Keratinocyte (primary cell): ENCODE data around the gene IFT25. TPM values are rescaled to one million over a fixed set of nuclear protein-coding genes. Genes with fewer than 3 reads are reported as not detected.
A peak's percentile ranks its signal among the peaks of the same experiment; 100 is the strongest.

Source experiments
- DNase-seq: peaks from one replicate; pipeline ENCODE4 v3.0.0-alpha.2; 2011; ENCODE audit warnings: low read depth, missing footprints, low spot score
- FAIRE-seq: peaks from 2 replicates; lab custom pipeline; 2011; peaks lifted over from hg19 to GRCh38; lab: Jason Lieb, UNC
- H2AFZ ChIP-seq: 2 replicates; pipeline ENCODE4 v1.6.0; 2012; ENCODE audit warnings: low read length, control low read depth, inconsistent platforms; ENCODE audit not compliant: control insufficient read depth
- H3K27ac ChIP-seq: 2 replicates; pipeline ENCODE4 v1.5.1; 2011; ENCODE audit warnings: low read length; ENCODE audit not compliant: control insufficient read depth, insufficient read depth
- H3K27me3 ChIP-seq: 3 replicates; pipeline ENCODE4 v1.6.0; 2011; ENCODE audit warnings: low read length; ENCODE audit not compliant: control insufficient read depth, insufficient read depth; ENCODE audit errors: extremely low read depth
- H3K36me3 ChIP-seq, 2 experiments: 2 replicates in 1 of 2; 3 replicates in 1 of 2; pipeline ENCODE4 v1.5.1; 2011; ENCODE audit warnings: low read length in 2 of 2, mild to moderate bottlenecking in 1 of 2; ENCODE audit not compliant: control insufficient read depth in 2 of 2, insufficient read depth in 2 of 2; ENCODE audit errors: extremely low read depth in 1 of 2
- H3K4me1 ChIP-seq: 3 replicates; pipeline ENCODE4 v1.5.1; 2011; ENCODE audit warnings: low read length; ENCODE audit not compliant: control insufficient read depth, insufficient read depth; ENCODE audit errors: extremely low read depth
- H3K4me2 ChIP-seq: 3 replicates; pipeline ENCODE4 v1.6.0; 2011; ENCODE audit warnings: low read depth, low read length; ENCODE audit not compliant: control insufficient read depth, insufficient read depth; ENCODE audit errors: extremely low read depth
- H3K4me3 ChIP-seq, 3 experiments: fragments of 200-600 bp in 1 of 3; sonication (generic) in 1 of 3; 2 replicates in 2 of 3; 3 replicates in 1 of 3; pipeline ENCODE4 v1.5.1; 2011 to 2016; ENCODE audit warnings: low read length in 3 of 3, mild to moderate bottlenecking in 3 of 3, control low read depth in 2 of 3, inconsistent platforms in 1 of 3, low read depth in 1 of 3, mixed read lengths in 1 of 3, mixed run types in 1 of 3, moderate library complexity in 1 of 3; ENCODE audit not compliant: control insufficient read depth in 2 of 3, insufficient read depth in 2 of 3; ENCODE audit errors: extremely low read depth in 1 of 3
- H3K79me2 ChIP-seq: 2 replicates; pipeline ENCODE4 v1.6.0; 2012; ENCODE audit warnings: low read length; ENCODE audit not compliant: control insufficient read depth, insufficient read depth
- H3K9ac ChIP-seq: 3 replicates; pipeline ENCODE4 v1.6.0; 2011; ENCODE audit warnings: low read length; ENCODE audit not compliant: control insufficient read depth, insufficient read depth; ENCODE audit errors: extremely low read depth
- H3K9me1 ChIP-seq: 3 replicates; pipeline ENCODE4 v1.6.0; 2011; ENCODE audit warnings: low read length; ENCODE audit not compliant: control insufficient read depth, insufficient read depth; ENCODE audit errors: extremely low read depth
- H3K9me3 ChIP-seq: 2 replicates; pipeline ENCODE4 v1.5.1; 2012; ENCODE audit warnings: low read depth, low read length; ENCODE audit not compliant: control insufficient read depth
- H4K20me1 ChIP-seq: 3 replicates; pipeline ENCODE4 v1.6.0; 2011; ENCODE audit warnings: low read length; ENCODE audit not compliant: control insufficient read depth, insufficient read depth; ENCODE audit errors: extremely low read depth
- EZH2 ChIP-seq: IDR thresholded peaks from one replicate; pipeline ENCODE4 v1.6.1; 2012; ENCODE audit warnings: inconsistent platforms, mild to moderate bottlenecking, low read length, moderate library complexity
- dilution Hi-C: fragments of 300-500 bp; cut with MboI; formaldehyde crosslinking; loops from one replicate; pipeline ENCODE4 v1.7.0; 2020; ENCODE audit warnings: low sequenced_read_pairs; ENCODE audit not compliant: extremely low pct_ligation_motif_present
- polyA plus RNA-seq, 5 experiments: library from polyadenylated mRNA; depleted of rRNA in 3 of 5; stranded (reverse) in 3 of 5; stranded (forward) in 1 of 5; unstranded in 1 of 5; fragments of >200 nt; gene quantifications; 1 replicate in 1 of 5; 2 replicates in 3 of 5; 3 replicates in 1 of 5; pipeline versions ENCODE4 v1.2.1 to v1.2.3, GENCODE V29; 2011 to 2012; ENCODE audit warnings: missing spikeins in 2 of 5, low read depth in 1 of 5, low replicate concordance in 1 of 5
- TF ChIP-seq, protein P1 (sequence below), 3 experiments: IDR thresholded peaks in 1 of 3; conservative IDR thresholded peaks in 1 of 3; optimal IDR thresholded peaks in 1 of 3; 2 replicates in 2 of 3; 3 replicates in 1 of 3; pipeline versions ENCODE3 to v1.5.1; 2011; ENCODE audit warnings: low read length in 3 of 3, mild to moderate bottlenecking in 3 of 3, moderate library complexity in 2 of 3, control low read depth in 1 of 3, inconsistent platforms in 1 of 3; ENCODE audit not compliant: insufficient read depth in 2 of 3; ENCODE audit errors: extremely low read depth in 1 of 3

Gene IFT25
- polyA plus RNA-seq, 1 donor (not counting 4 experiments of a cell fraction or from before 2014, with no cell fraction given): 64.3 TPM

DNA sequence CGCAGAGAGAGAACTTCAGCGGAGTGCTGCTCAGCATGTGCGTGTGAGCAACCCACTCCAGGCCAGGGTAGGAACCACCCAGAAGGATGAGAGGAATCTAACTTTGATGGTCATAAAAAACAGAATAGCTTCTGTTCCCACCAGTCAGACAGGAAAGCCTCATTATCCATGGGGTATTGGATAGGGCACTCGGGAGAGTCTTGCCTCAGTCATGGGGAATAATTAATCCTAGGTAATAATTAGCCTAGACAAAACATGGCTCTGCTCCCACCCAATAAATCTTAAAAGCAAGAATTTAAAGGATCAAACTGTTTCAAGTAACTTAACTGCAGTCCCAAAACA, 37.2 kb upstream of the IFT25 start:
- Histone ChIP-seq H3K4me1 (peaks cover 8% of the 10 kb centered on the region), H3K27me3 (no peaks in the 10 kb centered on the region), H3K4me3 (peak overlapping the region in 1 of 3 experiments; percentile 55), H3K79me2 (no peaks in the 10 kb centered on the region), H3K9me3 (no peaks in the 10 kb centered on the region), H4K20me1 (no peaks in the 10 kb centered on the region), H3K27ac (no peak overlapping the region), H3K9me1 (no peaks in the 10 kb centered on the region), H3K9ac (peak overlapping the region; percentile 42), H3K36me3 (no peaks in the 10 kb centered on the region), H3K4me2 (peak overlapping the region; percentile 76), H2AFZ (peak overlapping the region; percentile 94)
- DNase-seq (no peak), FAIRE-seq (no peak)
- TF ChIP-seq EZH2: no peak
- TF ChIP-seq, protein P1, sequence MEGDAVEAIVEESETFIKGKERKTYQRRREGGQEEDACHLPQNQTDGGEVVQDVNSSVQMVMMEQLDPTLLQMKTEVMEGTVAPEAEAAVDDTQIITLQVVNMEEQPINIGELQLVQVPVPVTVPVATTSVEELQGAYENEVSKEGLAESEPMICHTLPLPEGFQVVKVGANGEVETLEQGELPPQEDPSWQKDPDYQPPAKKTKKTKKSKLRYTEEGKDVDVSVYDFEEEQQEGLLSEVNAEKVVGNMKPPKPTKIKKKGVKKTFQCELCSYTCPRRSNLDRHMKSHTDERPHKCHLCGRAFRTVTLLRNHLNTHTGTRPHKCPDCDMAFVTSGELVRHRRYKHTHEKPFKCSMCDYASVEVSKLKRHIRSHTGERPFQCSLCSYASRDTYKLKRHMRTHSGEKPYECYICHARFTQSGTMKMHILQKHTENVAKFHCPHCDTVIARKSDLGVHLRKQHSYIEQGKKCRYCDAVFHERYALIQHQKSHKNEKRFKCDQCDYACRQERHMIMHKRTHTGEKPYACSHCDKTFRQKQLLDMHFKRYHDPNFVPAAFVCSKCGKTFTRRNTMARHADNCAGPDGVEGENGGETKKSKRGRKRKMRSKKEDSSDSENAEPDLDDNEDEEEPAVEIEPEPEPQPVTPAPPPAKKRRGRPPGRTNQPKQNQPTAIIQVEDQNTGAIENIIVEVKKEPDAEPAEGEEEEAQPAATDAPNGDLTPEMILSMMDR (optimal IDR thresholded peaks at IDR 0.05 in 1 of 3, IDR thresholded peaks at IDR 0.05 in 1 of 3, conservative IDR thresholded peaks at IDR 0.05 in 1 of 3; ENCODE audit: extremely low read depth in 1 of 3, insufficient read depth in 2 of 3, low read length in 3 of 3): no peak
- dilution Hi-C loops: no loop called here

DNA sequence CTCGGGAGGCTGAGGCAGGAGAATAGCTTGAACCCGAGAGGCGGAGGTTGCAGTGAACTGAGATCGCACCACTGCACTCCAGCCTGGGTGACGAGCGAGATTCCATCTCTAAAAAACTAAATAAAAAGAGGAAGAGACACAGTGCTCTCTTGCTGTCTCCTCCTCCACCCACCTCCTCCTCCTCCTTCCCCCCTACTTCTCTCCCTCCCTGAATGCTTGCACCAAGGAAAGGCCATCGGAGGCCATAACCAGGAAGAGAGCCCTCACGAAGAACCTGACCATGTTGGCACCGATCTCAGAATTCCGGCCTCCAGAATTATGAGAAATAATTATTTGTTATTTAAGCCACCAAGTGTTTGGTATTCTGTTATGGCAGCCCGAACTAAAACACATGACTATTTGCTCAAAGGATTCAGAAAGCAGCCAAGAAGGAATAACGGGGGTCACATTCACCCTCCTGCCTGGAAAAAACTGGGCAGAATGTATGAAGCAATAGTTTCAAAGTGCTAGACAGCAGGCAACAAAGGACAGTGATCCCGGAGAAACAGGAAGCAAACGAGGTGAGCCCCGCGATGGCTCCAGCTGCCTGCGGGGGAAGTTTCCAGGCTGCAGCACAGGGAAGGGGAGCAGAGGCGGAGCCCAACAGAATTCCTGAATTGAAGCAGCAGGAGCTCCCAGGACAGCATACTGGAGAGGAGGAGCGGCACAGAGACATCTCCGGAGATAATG, 36.7 kb upstream of the IFT25 start:
- peaks cover 8% of the 10 kb centered on the region for H3K4me1 ChIP-seq
- H3K9me3 ChIP-seq: no peaks in the 10 kb centered on the region
- H3K27ac ChIP-seq: no peak overlapping the region
- dilution Hi-C loops: no loop called here
- H3K27me3 ChIP-seq: no peaks in the 10 kb centered on the region
- TF ChIP-seq EZH2: no peak
- TF ChIP-seq, protein P1 (optimal IDR thresholded peaks at IDR 0.05 in 1 of 3, IDR thresholded peaks at IDR 0.05 in 1 of 3, conservative IDR thresholded peaks at IDR 0.05 in 1 of 3; ENCODE audit: extremely low read depth in 1 of 3, insufficient read depth in 2 of 3, low read length in 3 of 3): no peak
- peak overlapping the region; percentile 76 for H3K4me2 ChIP-seq
- peak overlapping the region in 1 of 3 experiments; percentile 55 for H3K4me3 ChIP-seq
- H3K9ac ChIP-seq: peak overlapping the region; percentile 42
- H2AFZ ChIP-seq: peak overlapping the region; percentile 94
- FAIRE-seq: peak; percentile 34
- H3K9me1 ChIP-seq: no peaks in the 10 kb centered on the region
- no peaks in the 10 kb centered on the region for H4K20me1 ChIP-seq
- DNase-seq: no peak
- no peaks in the 10 kb centered on the region for H3K36me3 ChIP-seq
- H3K79me2 ChIP-seq: no peaks in the 10 kb centered on the region
